DND-41 (cell line): ENCODE data around the gene FURIN.

Experiments
- EZH2 ChIP-seq: IDR thresholded peaks from 3 replicates; pipeline ENCODE4 v1.6.1; 2012; ENCODE audit warnings: borderline replicate concordance, low read depth, mild to moderate bottlenecking, moderate library complexity, low read length, inconsistent platforms; ENCODE audit not compliant: severe bottlenecking
- TF ChIP-seq, protein P1 (sequence below): IDR thresholded peaks from 2 replicates; pipeline ENCODE4 v1.5.1; 2012; ENCODE audit warnings: borderline replicate concordance, low read length, moderate library complexity, mild to moderate bottlenecking; ENCODE audit not compliant: poor library complexity, severe bottlenecking; ENCODE audit errors: extremely low read depth

DNA sequence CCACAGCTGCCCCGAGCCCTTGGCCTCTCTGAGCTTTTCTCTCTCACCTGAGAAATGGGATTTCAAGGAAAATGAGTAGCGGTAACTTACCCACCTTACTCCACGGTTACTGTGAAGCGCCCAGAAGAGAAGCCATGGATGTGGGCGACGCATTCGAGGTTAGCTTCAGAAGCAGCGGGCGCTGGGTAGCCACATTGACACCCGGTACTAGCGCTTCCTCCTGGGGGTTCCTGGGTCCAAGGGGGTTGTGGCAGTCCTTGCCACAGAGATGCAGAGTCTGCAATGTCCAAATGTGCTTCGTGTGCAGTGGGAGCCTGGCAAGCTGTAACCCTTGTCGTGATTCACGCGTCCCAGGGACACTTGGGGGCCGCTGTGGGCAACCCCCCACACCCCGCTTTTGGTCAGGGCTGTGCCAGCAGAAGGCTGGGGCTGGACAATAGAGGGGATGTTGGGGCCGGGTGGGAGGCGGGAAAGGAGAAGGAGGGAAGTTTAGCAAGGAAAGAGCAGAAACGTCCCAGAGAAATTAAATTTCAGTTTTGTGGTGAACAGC lies 41.4 kb upstream of the FURIN start:
- TF ChIP-seq, protein P1, sequence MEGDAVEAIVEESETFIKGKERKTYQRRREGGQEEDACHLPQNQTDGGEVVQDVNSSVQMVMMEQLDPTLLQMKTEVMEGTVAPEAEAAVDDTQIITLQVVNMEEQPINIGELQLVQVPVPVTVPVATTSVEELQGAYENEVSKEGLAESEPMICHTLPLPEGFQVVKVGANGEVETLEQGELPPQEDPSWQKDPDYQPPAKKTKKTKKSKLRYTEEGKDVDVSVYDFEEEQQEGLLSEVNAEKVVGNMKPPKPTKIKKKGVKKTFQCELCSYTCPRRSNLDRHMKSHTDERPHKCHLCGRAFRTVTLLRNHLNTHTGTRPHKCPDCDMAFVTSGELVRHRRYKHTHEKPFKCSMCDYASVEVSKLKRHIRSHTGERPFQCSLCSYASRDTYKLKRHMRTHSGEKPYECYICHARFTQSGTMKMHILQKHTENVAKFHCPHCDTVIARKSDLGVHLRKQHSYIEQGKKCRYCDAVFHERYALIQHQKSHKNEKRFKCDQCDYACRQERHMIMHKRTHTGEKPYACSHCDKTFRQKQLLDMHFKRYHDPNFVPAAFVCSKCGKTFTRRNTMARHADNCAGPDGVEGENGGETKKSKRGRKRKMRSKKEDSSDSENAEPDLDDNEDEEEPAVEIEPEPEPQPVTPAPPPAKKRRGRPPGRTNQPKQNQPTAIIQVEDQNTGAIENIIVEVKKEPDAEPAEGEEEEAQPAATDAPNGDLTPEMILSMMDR = no peak
- no peak for TF ChIP-seq EZH2
